H9 (cell line): Measurements from ENCODE around the gene SELENOI. TPM values are rescaled to one million over a fixed set of nuclear protein-coding genes. Genes with fewer than 3 reads are reported as not detected.

Experiments
- DNase-seq: peaks from one replicate; pipeline ENCODE4 v3.0.0-alpha.2; 2017
- H2AFZ ChIP-seq: one replicate; pipeline ENCODE4 v1.6.1; 2013; ENCODE audit warnings: mild to moderate bottlenecking, low read length, control low read depth, moderate library complexity
- H2AK5ac ChIP-seq: 2 replicates; pipeline ENCODE4 v1.6.1; 2013; ENCODE audit warnings: low read length, control low read depth, mixed read lengths; ENCODE audit not compliant: insufficient read length
- H2BK120ac ChIP-seq: one replicate; pipeline ENCODE4 v1.6.1; 2013; ENCODE audit warnings: low read depth, mild to moderate bottlenecking, low read length, control low read depth, inconsistent platforms; ENCODE audit not compliant: poor library complexity, severe bottlenecking
- H2BK12ac ChIP-seq: 2 replicates; pipeline ENCODE4 v1.6.1; 2013; ENCODE audit warnings: low read length, control low read depth, mixed read lengths, low read depth; ENCODE audit not compliant: insufficient read length
- H2BK15ac ChIP-seq: 2 replicates; pipeline ENCODE4 v1.6.1; 2013; ENCODE audit warnings: low read depth, low read length, control low read depth
- H2BK20ac ChIP-seq: one replicate; pipeline ENCODE4 v1.6.1; 2013; ENCODE audit warnings: low read depth, mild to moderate bottlenecking, low read length, control low read depth, inconsistent platforms; ENCODE audit not compliant: poor library complexity, severe bottlenecking
- H2BK5ac ChIP-seq: 2 replicates; pipeline ENCODE4 v1.6.1; 2013; ENCODE audit warnings: low read length, control low read depth, mixed read lengths; ENCODE audit not compliant: insufficient read length
- H3K14ac ChIP-seq: 2 replicates; pipeline ENCODE4 v1.6.1; 2013; ENCODE audit warnings: low read length, control low read depth; ENCODE audit not compliant: insufficient read depth
- H3K18ac ChIP-seq: 2 replicates; pipeline ENCODE4 v1.6.1; 2013; ENCODE audit warnings: low read depth, mild to moderate bottlenecking, mixed read lengths, low read length, control low read depth; ENCODE audit not compliant: insufficient read length
- H3K23ac ChIP-seq: 2 replicates; pipeline ENCODE4 v1.6.1; 2013; ENCODE audit warnings: low read length, control low read depth, mixed read lengths, low read depth; ENCODE audit not compliant: insufficient read length
- H3K23me2 ChIP-seq: 2 replicates; pipeline ENCODE4 v1.6.1; 2013; ENCODE audit warnings: low read depth, mild to moderate bottlenecking, mixed read lengths, low read length, control low read depth; ENCODE audit not compliant: insufficient read length, poor library complexity, severe bottlenecking
- H3K27ac ChIP-seq: 2 replicates; pipeline ENCODE4 v1.5.1; 2013; ENCODE audit warnings: low read length, control low read depth, mixed read lengths, low read depth; ENCODE audit not compliant: insufficient read length
- H3K27me3 ChIP-seq: 2 replicates; pipeline ENCODE4 v1.6.1; 2013; ENCODE audit warnings: low read length, control low read depth, inconsistent platforms; ENCODE audit not compliant: insufficient read depth
- H3K4ac ChIP-seq: 2 replicates; pipeline ENCODE4 v1.6.1; 2013; ENCODE audit warnings: low read depth, mild to moderate bottlenecking, control low read depth, inconsistent platforms, low read length, moderate library complexity
- H3K4me1 ChIP-seq: 2 replicates; pipeline ENCODE4 v1.6.1; 2013; ENCODE audit warnings: low read length, control low read depth, inconsistent platforms; ENCODE audit not compliant: insufficient read depth
- H3K4me2 ChIP-seq: 2 replicates; pipeline ENCODE4 v1.6.1; 2013; ENCODE audit warnings: low read length, control low read depth, mixed read lengths; ENCODE audit not compliant: insufficient read length, insufficient read depth
- H3K56ac ChIP-seq: 2 replicates; pipeline ENCODE4 v1.6.1; 2013; ENCODE audit warnings: low read depth, mild to moderate bottlenecking, mixed read lengths, low read length, control low read depth; ENCODE audit not compliant: insufficient read length
- H3K79me1 ChIP-seq: 2 replicates; pipeline ENCODE4 v1.6.1; 2013; ENCODE audit warnings: low read depth, mild to moderate bottlenecking, moderate library complexity, low read length, control low read depth, inconsistent platforms; ENCODE audit not compliant: insufficient read depth, poor library complexity, severe bottlenecking
- H3K79me2 ChIP-seq: 2 replicates; pipeline ENCODE4 v1.6.1; 2013; ENCODE audit warnings: low read length, control low read depth, inconsistent platforms; ENCODE audit not compliant: insufficient read depth
- H3K9ac ChIP-seq: 2 replicates; pipeline ENCODE4 v1.6.1; 2013; ENCODE audit warnings: low read length, control low read depth, mixed read lengths; ENCODE audit not compliant: insufficient read length; ENCODE audit errors: extremely low read depth
- H3K9me3 ChIP-seq: one replicate; pipeline ENCODE4 v1.6.1; 2013; ENCODE audit warnings: low read depth, low read length, inconsistent platforms; ENCODE audit not compliant: control insufficient read depth
- H3T11ph ChIP-seq: one replicate; pipeline ENCODE4 v1.6.1; 2013; ENCODE audit warnings: mild to moderate bottlenecking, low read length, control low read depth, inconsistent platforms
- H4K20me1 ChIP-seq: one replicate; pipeline ENCODE4 v1.6.1; 2013; ENCODE audit not compliant: control insufficient read depth, insufficient read length, insufficient read depth
- H4K5ac ChIP-seq: 2 replicates; pipeline ENCODE4 v1.6.1; 2013; ENCODE audit warnings: low read depth, mild to moderate bottlenecking, mixed read lengths, low read length, control low read depth; ENCODE audit not compliant: insufficient read length
- H4K8ac ChIP-seq: replicated peaks from 2 replicates; pipeline ENCODE4 v1.6.1; 2013; ENCODE audit warnings: low read length, control low read depth, mixed read lengths, low read depth; ENCODE audit not compliant: insufficient read length
- H4K91ac ChIP-seq: 2 replicates; pipeline ENCODE4 v1.6.1; 2013; ENCODE audit warnings: low read depth, mild to moderate bottlenecking, moderate library complexity, mixed read lengths, low read length, control low read depth; ENCODE audit not compliant: insufficient read length
- H3K27ac Mint-ChIP-seq, 3 experiments: 2 replicates in 2 of 3; 3 replicates in 1 of 3; pipeline ENCODE4 v1.8.0; 2020 to 2021; ENCODE audit warnings: mixed read lengths in 3 of 3, mild to moderate bottlenecking in 1 of 3, moderate library complexity in 1 of 3
- H3K27me3 Mint-ChIP-seq: 2 replicates; pipeline ENCODE4 v1.8.0; 2021; ENCODE audit warnings: low read depth, mild to moderate bottlenecking, moderate library complexity, mixed read lengths
- H3K36me3 Mint-ChIP-seq, 3 experiments: 2 replicates in 2 of 3; 3 replicates in 1 of 3; pipeline ENCODE4 v1.8.0; 2020 to 2021; ENCODE audit warnings: low read depth in 3 of 3, mixed read lengths in 3 of 3; ENCODE audit not compliant: insufficient read depth in 1 of 3
- H3K4me1 Mint-ChIP-seq, 2 experiments: 2 replicates each; pipeline ENCODE4 v1.8.0; 2020; ENCODE audit warnings: mixed read lengths in 2 of 2
- H3K4me3 Mint-ChIP-seq, 2 experiments: 2 replicates in 1 of 2; 3 replicates in 1 of 2; pipeline ENCODE4 v1.8.0; 2020 to 2021; ENCODE audit warnings: mild to moderate bottlenecking in 2 of 2, mixed read lengths in 2 of 2, moderate library complexity in 1 of 2
- H3K9me3 Mint-ChIP-seq, 2 experiments: 2 replicates in 1 of 2; 3 replicates in 1 of 2; pipeline ENCODE4 v1.8.0; 2020; ENCODE audit warnings: mild to moderate bottlenecking in 2 of 2, mixed read lengths in 2 of 2, moderate library complexity in 1 of 2
- WGBS: extraction: QIAGEN DNeasy Blood & Tissue Kit; methylation state at CpG from one replicate; pipeline ENCODE4 v1.1.7; 2013; ENCODE audit warnings: missing lambda C conversion rate, low lambda C conversion rate, mixed read lengths; ENCODE audit not compliant: insufficient read length; ENCODE audit errors: extremely low coverage; 5-methylcytosine and 5-hydroxymethylcytosine counted together
- total RNA-seq: library from RNA; stranded (reverse); gene quantifications from 2 replicates; pipeline ENCODE4 v1.2.1, GENCODE V29; 2021
- TF ChIP-seq, protein P1 (sequence below): fragments of 200-600 bp; sonication (generic); conservative IDR thresholded peaks from 3 replicates; pipeline ENCODE4 v1.8.0; 2021; ENCODE audit warnings: antibody characterized with exemption, mild to moderate bottlenecking

Gene SELENOI
- total RNA-seq, 1 experiment from 2014 or later: 41.9 TPM

DNA sequence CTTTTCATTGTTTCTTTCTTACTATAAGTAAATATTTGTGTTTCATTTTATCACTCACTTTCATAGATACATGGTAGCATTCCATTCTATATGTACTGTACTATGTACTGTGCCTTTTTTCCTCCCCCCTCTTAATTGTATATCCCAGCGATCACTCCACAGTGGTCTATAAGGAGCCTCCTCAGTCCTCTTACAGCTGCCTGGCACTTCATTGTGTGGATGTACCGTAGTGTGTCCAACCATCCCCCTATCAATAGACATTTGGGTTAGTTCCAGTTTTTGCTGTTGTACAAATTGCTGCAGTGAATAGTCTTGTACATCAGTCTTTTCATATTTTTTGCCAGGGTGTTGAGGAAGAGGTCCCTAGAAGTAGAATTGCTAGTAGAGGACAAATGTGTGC is 34.3 kb downstream of the SELENOI start:
- Histone ChIP-seq H4K20me1 (no peaks in the 10 kb centered on the region), H3K27ac (no peak overlapping the region), H3K79me1 (no peaks in the 10 kb centered on the region), H2BK12ac (no peak overlapping the region), H3T11ph (no peak overlapping the region), H2BK120ac (no peak overlapping the region), H3K4me1 (no peaks in the 10 kb centered on the region), H4K91ac (no peak overlapping the region), H2BK5ac (no peak overlapping the region), H3K18ac (no peak overlapping the region), H2BK15ac (no peak overlapping the region), H2BK20ac (no peak overlapping the region), H2AFZ (no peak overlapping the region), H2AK5ac (no peak overlapping the region), H3K9ac (no peak overlapping the region), H3K23me2 (no peaks in the 10 kb centered on the region), H3K14ac (no peak overlapping the region), H3K56ac (no peak overlapping the region), H3K9me3 (no peaks in the 10 kb centered on the region), H3K79me2 (no peaks in the 10 kb centered on the region), H3K27me3 (no peaks in the 10 kb centered on the region), H3K4me2 (no peak overlapping the region), H3K23ac (no peak overlapping the region), H4K5ac (no peak overlapping the region), H3K4ac (no peak overlapping the region), H4K8ac (no peak overlapping the region)
- TF ChIP-seq, protein P1, sequence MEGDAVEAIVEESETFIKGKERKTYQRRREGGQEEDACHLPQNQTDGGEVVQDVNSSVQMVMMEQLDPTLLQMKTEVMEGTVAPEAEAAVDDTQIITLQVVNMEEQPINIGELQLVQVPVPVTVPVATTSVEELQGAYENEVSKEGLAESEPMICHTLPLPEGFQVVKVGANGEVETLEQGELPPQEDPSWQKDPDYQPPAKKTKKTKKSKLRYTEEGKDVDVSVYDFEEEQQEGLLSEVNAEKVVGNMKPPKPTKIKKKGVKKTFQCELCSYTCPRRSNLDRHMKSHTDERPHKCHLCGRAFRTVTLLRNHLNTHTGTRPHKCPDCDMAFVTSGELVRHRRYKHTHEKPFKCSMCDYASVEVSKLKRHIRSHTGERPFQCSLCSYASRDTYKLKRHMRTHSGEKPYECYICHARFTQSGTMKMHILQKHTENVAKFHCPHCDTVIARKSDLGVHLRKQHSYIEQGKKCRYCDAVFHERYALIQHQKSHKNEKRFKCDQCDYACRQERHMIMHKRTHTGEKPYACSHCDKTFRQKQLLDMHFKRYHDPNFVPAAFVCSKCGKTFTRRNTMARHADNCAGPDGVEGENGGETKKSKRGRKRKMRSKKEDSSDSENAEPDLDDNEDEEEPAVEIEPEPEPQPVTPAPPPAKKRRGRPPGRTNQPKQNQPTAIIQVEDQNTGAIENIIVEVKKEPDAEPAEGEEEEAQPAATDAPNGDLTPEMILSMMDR: no peak
- H3K36me3 Mint-ChIP-seq: peaks cover 4 to 33% (median 14%) of the 10 kb centered on the region in 3 experiments; a peak in 5 of 7 replicates
- no peaks in the 10 kb centered on the region for H3K27me3 Mint-ChIP-seq
- no peaks in the 10 kb centered on the region for H3K9me3 Mint-ChIP-seq
- DNase-seq: no peak
- H3K4me3 Mint-ChIP-seq: no peak overlapping the region
- H3K4me1 Mint-ChIP-seq: no peaks in the 10 kb centered on the region
- WGBS: no CpG with 5 or more reads among the region's 2 CpGs
- H3K27ac Mint-ChIP-seq: no peak overlapping the region
